GM18858 (cell line): ENCODE data around the gene PARP4.
"Not testable (repeated sequence)": the region's sequence is repeated elsewhere in the genome, so short reads cannot be mapped to it uniquely, and the experiment has no call there.

ENCODE experiments used
- ATAC-seq: cut with Tn5 transposase; IDR thresholded peaks from one replicate; pipeline ENCODE4 v1.9.1; 2021; ENCODE audit not compliant: unreplicated experiment

The PARP4 gene

GRCh38 chr13:24506283-24506682 lies 6.3 kb downstream of the PARP4 start:
- ATAC-seq: not testable (repeated sequence)

GRCh38 chr13:24505756-24506155 lies 6.8 kb downstream of the PARP4 start:
- no peak for ATAC-seq

GRCh38 chr13:24505256-24505655 lies 7.3 kb downstream of the PARP4 start:
- ATAC-seq: no peak

GRCh38 chr13:24503379-24503696 lies 9.2 kb downstream of the PARP4 start:
- no peak for ATAC-seq

- no peak for ATAC-seq
These were observed 9.8 kb downstream of the PARP4 start for GRCh38 chr13:24502533-24503378.

GRCh38 chr13:24500977-24501376 lies 11.6 kb downstream of the PARP4 start:
- ATAC-seq: no peak

- ATAC-seq: no peak
These were observed 14.8 kb downstream of the PARP4 start for GRCh38 chr13:24497742-24498141.

- not testable (repeated sequence) for ATAC-seq
These were observed 16.3 kb downstream of the PARP4 start for GRCh38 chr13:24496295-24496694.

- ATAC-seq: no peak
These were observed 17.3 kb downstream of the PARP4 start for GRCh38 chr13:24495151-24495729.

GRCh38 chr13:24493356-24493755 lies 19.2 kb downstream of the PARP4 start:
- no peak for ATAC-seq

GRCh38 chr13:24491845-24492244 lies 20.7 kb downstream of the PARP4 start:
- ATAC-seq: no peak

- ATAC-seq: no peak
These were observed 22.9 kb downstream of the PARP4 start for GRCh38 chr13:24489721-24490120.

- ATAC-seq: not testable (repeated sequence)
These were observed 24.5 kb downstream of the PARP4 start for GRCh38 chr13:24488092-24488491.

- ATAC-seq: not testable (repeated sequence)
These were observed 26.4 kb downstream of the PARP4 start for GRCh38 chr13:24486017-24486657.

- no peak for ATAC-seq
These were observed 38.9 kb downstream of the PARP4 start for GRCh38 chr13:24473686-24474085.

- not testable (repeated sequence) for ATAC-seq
These were observed 40.4 kb downstream of the PARP4 start for GRCh38 chr13:24472129-24472528.

GRCh38 chr13:24463078-24463477 lies 49.5 kb downstream of the PARP4 start:
- ATAC-seq: no peak

GRCh38 chr13:24460256-24460655 lies 52.3 kb downstream of the PARP4 start:
- no peak for ATAC-seq

- ATAC-seq: no peak
These were observed 52.9 kb downstream of the PARP4 start for GRCh38 chr13:24459726-24460125.

GRCh38 chr13:24459234-24459633 lies 53.3 kb downstream of the PARP4 start:
- ATAC-seq: peak; percentile 85

GRCh38 chr13:24458736-24459135 lies 53.8 kb downstream of the PARP4 start:
- ATAC-seq: no peak

GRCh38 chr13:24456396-24456795 lies 56.2 kb downstream of the PARP4 start:
- ATAC-seq: no peak
